ENCODE results near the gene ZNF541. TPM values are rescaled to one million over a fixed set of nuclear protein-coding genes. Genes with fewer than 3 reads are reported as not detected.
A peak's percentile ranks its signal among the peaks of the same experiment; 100 is the strongest.

ZNF541 gene
- total RNA-seq, 1 donor from 2014 or later, result 0.26 TPM

DNA sequence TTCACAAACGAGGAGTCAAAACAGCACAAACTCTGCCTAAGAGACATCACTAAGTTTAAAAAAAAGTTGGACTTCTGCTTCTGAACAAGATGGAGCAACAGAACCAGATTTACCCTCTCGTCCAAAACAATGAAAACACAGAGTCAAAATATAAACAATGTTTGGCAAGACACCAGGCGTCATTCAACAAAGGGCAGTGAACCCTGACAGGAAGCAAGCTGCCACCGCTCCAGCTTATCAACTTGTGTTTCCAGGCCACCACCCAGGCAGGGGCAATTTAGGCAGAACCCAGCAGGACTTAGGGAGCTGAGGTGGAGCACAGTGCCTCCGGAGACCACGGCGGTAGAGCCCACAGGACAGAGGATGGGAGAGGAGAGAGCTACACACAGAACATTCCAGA, 49.5 kb downstream of the ZNF541 start:
- ATAC-seq, result peak; percentile 54
- H3K9me3 ChIP-seq, result no peaks in the 10 kb centered on the region
- no peak for DNase-seq

More for the DNA sequence above, 49.5 kb downstream of the ZNF541 start:
- Histone ChIP-seq H3K36me3 (no peaks in the 10 kb centered on the region), H3K4me3 (no peak overlapping the region), H3K4me1 (peaks cover 14% of the 10 kb centered on the region), H3K27ac (peak overlapping the region; percentile 43), H3K27me3 (no peaks in the 10 kb centered on the region)
- intact Hi-C loops (cut with DNase I), result no loop called here
- TF ChIP-seq, protein P1, sequence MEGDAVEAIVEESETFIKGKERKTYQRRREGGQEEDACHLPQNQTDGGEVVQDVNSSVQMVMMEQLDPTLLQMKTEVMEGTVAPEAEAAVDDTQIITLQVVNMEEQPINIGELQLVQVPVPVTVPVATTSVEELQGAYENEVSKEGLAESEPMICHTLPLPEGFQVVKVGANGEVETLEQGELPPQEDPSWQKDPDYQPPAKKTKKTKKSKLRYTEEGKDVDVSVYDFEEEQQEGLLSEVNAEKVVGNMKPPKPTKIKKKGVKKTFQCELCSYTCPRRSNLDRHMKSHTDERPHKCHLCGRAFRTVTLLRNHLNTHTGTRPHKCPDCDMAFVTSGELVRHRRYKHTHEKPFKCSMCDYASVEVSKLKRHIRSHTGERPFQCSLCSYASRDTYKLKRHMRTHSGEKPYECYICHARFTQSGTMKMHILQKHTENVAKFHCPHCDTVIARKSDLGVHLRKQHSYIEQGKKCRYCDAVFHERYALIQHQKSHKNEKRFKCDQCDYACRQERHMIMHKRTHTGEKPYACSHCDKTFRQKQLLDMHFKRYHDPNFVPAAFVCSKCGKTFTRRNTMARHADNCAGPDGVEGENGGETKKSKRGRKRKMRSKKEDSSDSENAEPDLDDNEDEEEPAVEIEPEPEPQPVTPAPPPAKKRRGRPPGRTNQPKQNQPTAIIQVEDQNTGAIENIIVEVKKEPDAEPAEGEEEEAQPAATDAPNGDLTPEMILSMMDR (IDR thresholded peaks at IDR 0.05), result no peak

Other genes with a start within 250 kb of the ZNF541 start
- gene C5AR2, start 241.0 kb downstream of the ZNF541 start, total RNA-seq, result 3.5 TPM
- gene DHX34, start 223.8 kb downstream of the ZNF541 start, total RNA-seq, result 15.8 TPM
- gene MEIS3, start 153.6 kb downstream of the ZNF541 start, total RNA-seq, result 4.3 TPM
- gene SLC8A2, start 101.3 kb downstream of the ZNF541 start, total RNA-seq, result 0.23 TPM
- 9.3 TPM for gene KPTN, start 88.9 kb downstream of the ZNF541 start, total RNA-seq
- 134 TPM for gene NAPA, start 58.1 kb downstream of the ZNF541 start, total RNA-seq
- gene BICRA, start 36.0 kb upstream of the ZNF541 start, total RNA-seq, result 15.9 TPM
- 210 TPM for gene EHD2, start 140.3 kb upstream of the ZNF541 start, total RNA-seq
- gene NOP53, start 172.4 kb upstream of the ZNF541 start, total RNA-seq, result 260 TPM
- gene SELENOW, start 205.6 kb upstream of the ZNF541 start, total RNA-seq, result 262 TPM
- not detected for gene TPRX1, start 231.4 kb upstream of the ZNF541 start, total RNA-seq
- gene CRX, start 248.8 kb upstream of the ZNF541 start, total RNA-seq, result not detected